HG02571 (cell line): ENCODE results near the gene FAM193B.

Experiments
- ATAC-seq: cut with Tn5 transposase; IDR thresholded peaks from one replicate; pipeline ENCODE4 v1.9.1; 2021; ENCODE audit warnings: mild to moderate bottlenecking, moderate library complexity; ENCODE audit not compliant: unreplicated experiment

FAM193B gene

GRCh38 chr5:177501874-177502678 is 52.3 kb downstream of the FAM193B start:
- no peak for ATAC-seq

- ATAC-seq = no peak
These were observed 53.5 kb downstream of the FAM193B start for GRCh38 chr5:177500685-177501522.

GRCh38 chr5:177499842-177500241 is 54.5 kb downstream of the FAM193B start:
- no peak for ATAC-seq

- no peak for ATAC-seq
These were observed 56.2 kb downstream of the FAM193B start for GRCh38 chr5:177498013-177498787.

- peak; percentile 78 for ATAC-seq
These were observed 56.9 kb downstream of the FAM193B start, which contains the start of gene PDLIM7 for GRCh38 chr5:177497292-177498012. Gene PDLIM7 (minus strand): TSS chr5:177497604. CDS start chr5:177496512, 1,092 bp downstream.

- ATAC-seq = no peak
These were observed 57.6 kb downstream of the FAM193B start for GRCh38 chr5:177496727-177497291.

GRCh38 chr5:177496070-177496726 is 58.2 kb downstream of the FAM193B start:
- ATAC-seq = no peak

- ATAC-seq = no peak
These were observed 58.9 kb downstream of the FAM193B start for GRCh38 chr5:177495243-177496060.

GRCh38 chr5:177494346-177495195 is 59.8 kb downstream of the FAM193B start:
- no peak for ATAC-seq

GRCh38 chr5:177493795-177494345 is 60.5 kb downstream of the FAM193B start:
- ATAC-seq = no peak

GRCh38 chr5:177492841-177493240 is 61.5 kb downstream of the FAM193B start:
- no peak for ATAC-seq

- no peak for ATAC-seq
These were observed 62.2 kb downstream of the FAM193B start for GRCh38 chr5:177491983-177492746.

GRCh38 chr5:177491429-177491945 is 62.9 kb downstream of the FAM193B start:
- ATAC-seq = no peak

- ATAC-seq = no peak
These were observed 63.4 kb downstream of the FAM193B start for GRCh38 chr5:177490992-177491391.

- ATAC-seq = no peak
These were observed 63.9 kb downstream of the FAM193B start for GRCh38 chr5:177490311-177490991.

- no peak for ATAC-seq
These were observed 65.1 kb downstream of the FAM193B start for GRCh38 chr5:177489119-177489716.
